ENCODE measurements around the gene CYB5D1.

DNA sequence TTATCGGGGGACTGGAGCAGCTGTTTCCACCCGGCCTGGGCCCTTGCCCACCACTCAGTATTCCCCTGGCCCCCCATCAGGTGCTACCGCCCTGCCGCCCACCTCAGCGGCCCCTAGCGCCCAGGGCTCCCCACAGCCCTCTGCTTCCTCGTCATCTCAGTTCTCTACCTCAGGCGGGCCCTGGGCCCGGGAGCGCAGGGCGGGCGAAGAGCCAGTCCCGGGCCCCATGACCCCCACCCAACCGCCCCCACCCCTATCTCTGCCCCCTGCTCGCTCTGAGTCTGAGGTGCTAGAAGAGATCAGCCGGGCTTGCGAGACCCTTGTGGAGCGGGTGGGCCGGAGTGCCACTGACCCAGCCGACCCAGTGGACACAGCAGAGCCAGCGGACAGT lies 9.1 kb upstream of the CYB5D1 start:
- TF ChIP-seq, protein P1, sequence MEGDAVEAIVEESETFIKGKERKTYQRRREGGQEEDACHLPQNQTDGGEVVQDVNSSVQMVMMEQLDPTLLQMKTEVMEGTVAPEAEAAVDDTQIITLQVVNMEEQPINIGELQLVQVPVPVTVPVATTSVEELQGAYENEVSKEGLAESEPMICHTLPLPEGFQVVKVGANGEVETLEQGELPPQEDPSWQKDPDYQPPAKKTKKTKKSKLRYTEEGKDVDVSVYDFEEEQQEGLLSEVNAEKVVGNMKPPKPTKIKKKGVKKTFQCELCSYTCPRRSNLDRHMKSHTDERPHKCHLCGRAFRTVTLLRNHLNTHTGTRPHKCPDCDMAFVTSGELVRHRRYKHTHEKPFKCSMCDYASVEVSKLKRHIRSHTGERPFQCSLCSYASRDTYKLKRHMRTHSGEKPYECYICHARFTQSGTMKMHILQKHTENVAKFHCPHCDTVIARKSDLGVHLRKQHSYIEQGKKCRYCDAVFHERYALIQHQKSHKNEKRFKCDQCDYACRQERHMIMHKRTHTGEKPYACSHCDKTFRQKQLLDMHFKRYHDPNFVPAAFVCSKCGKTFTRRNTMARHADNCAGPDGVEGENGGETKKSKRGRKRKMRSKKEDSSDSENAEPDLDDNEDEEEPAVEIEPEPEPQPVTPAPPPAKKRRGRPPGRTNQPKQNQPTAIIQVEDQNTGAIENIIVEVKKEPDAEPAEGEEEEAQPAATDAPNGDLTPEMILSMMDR (conservative IDR thresholded peaks at IDR 0.05; ENCODE audit: low read depth, low read length): no peak
- no peak for TF ChIP-seq EZH2 (IDR thresholded peaks at IDR 0.05; ENCODE audit: borderline replicate concordance, low read depth, low read length, poor library complexity, severe bottlenecking)
